Spleen (tissue), 7 donors: Measurements from ENCODE around the gene RSPH1.

Source experiments
- POLR2A ChIP-seq, 3 donors: fragments of 450-650 bp; IDR thresholded peaks; one replicate each; pipeline ENCODE4 v1.5.1; 2017; ENCODE audit warnings: antibody characterized with exemption in 3 of 3, mild to moderate bottlenecking in 1 of 3
- TF ChIP-seq, protein P1 (sequence below), 11 experiments: fragments of 200-600 bp in 7 of 11; fragments of 450-650 bp in 4 of 11; sonication (generic) in 4 of 11; IDR thresholded peaks in 8 of 11; conservative IDR thresholded peaks in 3 of 11; 1 replicate in 7 of 11; 2 replicates in 4 of 11; pipeline versions ENCODE4 v1.4.0 to v1.8.0; 2016 to 2021; ENCODE audit warnings: antibody characterized with exemption in 11 of 11, inconsistent platforms in 4 of 11, mild to moderate bottlenecking in 1 of 11
- donor health status: DM: no; HTN: no; CAD: no; lungs with moderate emphysema.
- donor health status: DM: no; HTN: no; CAD: no.
- donor health status: DM: no; HTN: no; CAD: no.

- no peak for TF ChIP-seq POLR2A (IDR thresholded peaks at IDR 0.05)
- TF ChIP-seq, protein P1, sequence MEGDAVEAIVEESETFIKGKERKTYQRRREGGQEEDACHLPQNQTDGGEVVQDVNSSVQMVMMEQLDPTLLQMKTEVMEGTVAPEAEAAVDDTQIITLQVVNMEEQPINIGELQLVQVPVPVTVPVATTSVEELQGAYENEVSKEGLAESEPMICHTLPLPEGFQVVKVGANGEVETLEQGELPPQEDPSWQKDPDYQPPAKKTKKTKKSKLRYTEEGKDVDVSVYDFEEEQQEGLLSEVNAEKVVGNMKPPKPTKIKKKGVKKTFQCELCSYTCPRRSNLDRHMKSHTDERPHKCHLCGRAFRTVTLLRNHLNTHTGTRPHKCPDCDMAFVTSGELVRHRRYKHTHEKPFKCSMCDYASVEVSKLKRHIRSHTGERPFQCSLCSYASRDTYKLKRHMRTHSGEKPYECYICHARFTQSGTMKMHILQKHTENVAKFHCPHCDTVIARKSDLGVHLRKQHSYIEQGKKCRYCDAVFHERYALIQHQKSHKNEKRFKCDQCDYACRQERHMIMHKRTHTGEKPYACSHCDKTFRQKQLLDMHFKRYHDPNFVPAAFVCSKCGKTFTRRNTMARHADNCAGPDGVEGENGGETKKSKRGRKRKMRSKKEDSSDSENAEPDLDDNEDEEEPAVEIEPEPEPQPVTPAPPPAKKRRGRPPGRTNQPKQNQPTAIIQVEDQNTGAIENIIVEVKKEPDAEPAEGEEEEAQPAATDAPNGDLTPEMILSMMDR (IDR thresholded peaks at IDR 0.05 in 8 of 11, conservative IDR thresholded peaks at IDR 0.05 in 3 of 11), result no peak
Measured at GRCh38 chr21:42437786-42438185, 58.2 kb downstream of the RSPH1 start.
